ENCODE results near the gene IFIT2. TPM values are rescaled to one million over a fixed set of nuclear protein-coding genes. Genes with fewer than 3 reads are reported as not detected.

Gene IFIT2
- total and polyA plus RNA-seq, 4 donors = 4.8 to 5.5 (median 5.2) TPM

DNA sequence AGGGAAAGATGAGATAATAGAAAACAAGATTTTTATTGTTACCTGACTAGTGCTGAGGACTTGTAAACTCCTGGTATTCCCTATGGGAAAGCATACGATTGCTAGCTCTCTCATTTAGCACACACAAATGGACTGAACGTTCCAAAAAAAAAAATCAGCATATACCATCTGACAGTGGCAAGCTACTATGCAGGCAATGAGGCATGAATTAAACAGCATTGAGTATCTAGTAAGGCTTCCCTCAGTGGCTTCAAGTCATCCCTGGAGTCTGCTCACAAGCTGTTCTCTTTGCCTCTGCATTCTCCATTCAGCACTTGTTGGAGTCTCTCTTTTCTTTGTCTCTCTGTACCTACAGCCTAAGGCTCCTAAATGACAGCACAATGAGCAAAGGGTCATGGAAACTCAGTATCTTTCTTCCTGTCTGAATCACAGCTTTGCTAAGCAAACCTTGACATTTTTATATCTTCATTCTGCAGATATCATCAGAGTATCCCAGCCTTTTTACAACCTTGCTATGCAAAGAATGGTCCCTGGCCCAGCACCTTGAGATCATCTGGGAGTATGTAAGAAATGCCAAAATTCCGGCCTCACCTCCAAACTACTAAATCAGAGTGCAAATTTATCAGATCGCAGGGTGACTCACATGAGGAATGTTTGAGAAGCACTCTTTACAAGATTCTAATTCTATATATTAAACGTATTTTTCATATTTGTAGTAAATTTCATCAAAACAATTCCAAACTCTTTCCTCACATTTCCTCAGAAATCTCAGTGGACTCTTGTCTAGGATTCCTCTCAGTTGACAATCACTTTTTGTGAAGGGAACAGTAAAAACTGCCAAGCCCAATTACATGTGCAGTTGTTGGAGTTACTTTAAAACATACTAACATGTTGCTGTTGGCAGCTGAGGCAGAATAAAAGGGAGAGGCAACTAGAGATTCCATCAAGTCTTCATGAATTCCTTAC lies 39.5 kb upstream of the IFIT2 start:
- Histone ChIP-seq H3K9me3 (ENCODE audit: control insufficient read depth in 4 of 4, low read length in 3 of 4) (no peaks in the 10 kb centered on the region), H3K4me3 (ENCODE audit: low read depth in 1 of 3, low read length in 3 of 3) (no peak overlapping the region), H3K27me3 (ENCODE audit: control insufficient read depth in 4 of 4, insufficient read depth in 4 of 4, low read length in 3 of 4) (no peaks in the 10 kb centered on the region), H3K36me3 (ENCODE audit: control insufficient read depth in 4 of 4, insufficient read depth in 3 of 4, low read depth in 1 of 4, low read length in 3 of 4) (no peaks in the 10 kb centered on the region), H3K27ac (ENCODE audit: low read depth in 1 of 2, low read length in 2 of 2) (no peak overlapping the region), H3K4me1 (ENCODE audit: control insufficient read depth in 4 of 4, insufficient read depth in 4 of 4, low read length in 3 of 4) (peaks cover 0 to 5% (median 2%) of the 10 kb centered on the region in 4 donors), H3K9ac (ENCODE audit: low read depth in 1 of 2, low read length in 2 of 2) (no peak overlapping the region)
- DNase-seq (ENCODE audit: low spot score) = no peak
- no peak for TF ChIP-seq MAX (IDR thresholded peaks at IDR 0.05)
- no peak for TF ChIP-seq TAF1 (conservative IDR thresholded peaks at IDR 0.05)
- WGBS = 94% methylated on average over 5 of the region's 5 CpGs

GRCh38 chr10:89263091-89263490 lies 38.8 kb upstream of the IFIT2 start:
- H3K27me3 ChIP-seq (ENCODE audit: control insufficient read depth in 4 of 4, insufficient read depth in 4 of 4, low read length in 3 of 4) = no peaks in the 10 kb centered on the region
- no peak overlapping the region for H3K27ac ChIP-seq (ENCODE audit: low read depth in 1 of 2, low read length in 2 of 2)
- no peaks in the 10 kb centered on the region for H3K9me3 ChIP-seq (ENCODE audit: control insufficient read depth in 4 of 4, low read length in 3 of 4)
- H3K9ac ChIP-seq (ENCODE audit: low read depth in 1 of 2, low read length in 2 of 2) = no peak overlapping the region
- DNase-seq (ENCODE audit: low spot score) = no peak
- H3K36me3 ChIP-seq (ENCODE audit: control insufficient read depth in 4 of 4, insufficient read depth in 3 of 4, low read depth in 1 of 4, low read length in 3 of 4) = no peaks in the 10 kb centered on the region
- peaks cover 0 to 5% (median 2%) of the 10 kb centered on the region in 4 donors for H3K4me1 ChIP-seq (ENCODE audit: control insufficient read depth in 4 of 4, insufficient read depth in 4 of 4, low read length in 3 of 4)
- 94% methylated on average over 1 of the region's 1 CpG for WGBS
- no peak overlapping the region for H3K4me3 ChIP-seq (ENCODE audit: low read depth in 1 of 3, low read length in 3 of 3)
- TF ChIP-seq, protein P1, sequence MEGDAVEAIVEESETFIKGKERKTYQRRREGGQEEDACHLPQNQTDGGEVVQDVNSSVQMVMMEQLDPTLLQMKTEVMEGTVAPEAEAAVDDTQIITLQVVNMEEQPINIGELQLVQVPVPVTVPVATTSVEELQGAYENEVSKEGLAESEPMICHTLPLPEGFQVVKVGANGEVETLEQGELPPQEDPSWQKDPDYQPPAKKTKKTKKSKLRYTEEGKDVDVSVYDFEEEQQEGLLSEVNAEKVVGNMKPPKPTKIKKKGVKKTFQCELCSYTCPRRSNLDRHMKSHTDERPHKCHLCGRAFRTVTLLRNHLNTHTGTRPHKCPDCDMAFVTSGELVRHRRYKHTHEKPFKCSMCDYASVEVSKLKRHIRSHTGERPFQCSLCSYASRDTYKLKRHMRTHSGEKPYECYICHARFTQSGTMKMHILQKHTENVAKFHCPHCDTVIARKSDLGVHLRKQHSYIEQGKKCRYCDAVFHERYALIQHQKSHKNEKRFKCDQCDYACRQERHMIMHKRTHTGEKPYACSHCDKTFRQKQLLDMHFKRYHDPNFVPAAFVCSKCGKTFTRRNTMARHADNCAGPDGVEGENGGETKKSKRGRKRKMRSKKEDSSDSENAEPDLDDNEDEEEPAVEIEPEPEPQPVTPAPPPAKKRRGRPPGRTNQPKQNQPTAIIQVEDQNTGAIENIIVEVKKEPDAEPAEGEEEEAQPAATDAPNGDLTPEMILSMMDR (IDR thresholded peaks at IDR 0.05; ENCODE audit: low read depth, low read length, missing input control) = no peak
- no peak for TF ChIP-seq EGR1 (IDR thresholded peaks at IDR 0.05; ENCODE audit: low read depth in 2 of 2)
- TF ChIP-seq, protein P2, sequence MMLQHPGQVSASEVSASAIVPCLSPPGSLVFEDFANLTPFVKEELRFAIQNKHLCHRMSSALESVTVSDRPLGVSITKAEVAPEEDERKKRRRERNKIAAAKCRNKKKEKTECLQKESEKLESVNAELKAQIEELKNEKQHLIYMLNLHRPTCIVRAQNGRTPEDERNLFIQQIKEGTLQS (IDR thresholded peaks at IDR 0.05) = no peak
- TF ChIP-seq HNF4G (IDR thresholded peaks at IDR 0.05) = no peak

DNA sequence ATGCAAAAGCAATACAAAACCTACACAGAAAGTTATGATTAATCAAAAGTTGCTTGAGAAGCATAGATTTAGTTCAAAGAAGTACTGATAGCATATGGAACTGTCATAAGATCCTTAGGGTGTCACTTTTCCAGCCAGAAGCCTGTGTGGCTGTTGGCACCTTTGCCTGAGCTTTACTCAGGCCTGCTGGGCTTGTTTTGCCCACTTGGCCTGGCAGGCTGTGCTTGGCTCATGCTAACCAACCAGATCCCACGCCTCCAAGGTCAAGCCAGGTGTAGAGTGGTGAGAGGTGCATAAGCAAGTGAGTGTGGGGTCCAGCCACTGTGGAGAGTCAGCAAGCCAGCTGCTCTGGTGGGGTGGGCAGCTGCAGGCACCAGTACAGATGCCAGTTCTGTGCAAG lies 38.3 kb upstream of the IFIT2 start:
- Histone ChIP-seq H3K27me3 (ENCODE audit: control insufficient read depth in 4 of 4, insufficient read depth in 4 of 4, low read length in 3 of 4) (no peaks in the 10 kb centered on the region), H3K9me3 (ENCODE audit: control insufficient read depth in 4 of 4, low read length in 3 of 4) (no peaks in the 10 kb centered on the region), H3K36me3 (ENCODE audit: control insufficient read depth in 4 of 4, insufficient read depth in 3 of 4, low read depth in 1 of 4, low read length in 3 of 4) (no peaks in the 10 kb centered on the region), H3K9ac (ENCODE audit: low read depth in 1 of 2, low read length in 2 of 2) (no peak overlapping the region), H3K4me1 (ENCODE audit: control insufficient read depth in 4 of 4, insufficient read depth in 4 of 4, low read length in 3 of 4) (peaks cover 0 to 5% (median 2%) of the 10 kb centered on the region in 4 donors), H3K27ac (ENCODE audit: low read depth in 1 of 2, low read length in 2 of 2) (no peak overlapping the region), H3K4me3 (ENCODE audit: low read depth in 1 of 3, low read length in 3 of 3) (no peak overlapping the region)
- DNase-seq (ENCODE audit: low spot score) = no peak
- TF ChIP-seq, protein P2 (IDR thresholded peaks at IDR 0.05) = no peak
- TF ChIP-seq EGR1 (IDR thresholded peaks at IDR 0.05; ENCODE audit: low read depth in 2 of 2) = no peak
- WGBS = 92% methylated on average over 1 of the region's 1 CpG

All from liver (tissue), 9 donors.